Naive thymus-derived CD4-positive, alpha-beta T cell (primary cell): ENCODE data around the gene VWA1. TPM values are rescaled to one million over a fixed set of nuclear protein-coding genes. Genes with fewer than 3 reads are reported as not detected.
A peak's percentile ranks its signal among the peaks of the same experiment; 100 is the strongest.

Experiments used
- ATAC-seq: fragments of 150-1000 bp; cut with Tn5 transposase; 2 replicates; pipeline ENCODE4 v1.10.0; 2021; ENCODE audit warnings: mild to moderate bottlenecking, moderate library complexity
- CTCF ChIA-PET: fragments of 350-600 bp; sonication (Branson Sonifier 250); formaldehyde crosslinking; loops from one replicate; lab custom pipeline; 2021; ENCODE audit warnings: antibody characterized with exemption; lab: Charles Lee
- POLR2A ChIA-PET: fragments of 350-600 bp; sonication (Branson Sonifier 250); formaldehyde crosslinking; loops from one replicate; lab custom pipeline; 2021; ENCODE audit warnings: antibody characterized with exemption, inconsistent platforms; lab: Charles Lee
- DNase-seq, 9 donors: peaks; one replicate each; pipeline versions ENCODE4 v3.0.0 to v3.0.0-alpha.2; 2020 to 2022; ENCODE audit warnings: mixed read lengths in 1 of 9
- H3K27ac ChIP-seq: one replicate; pipeline ENCODE4 v1.7.0; 2013; ENCODE audit warnings: mild to moderate bottlenecking, low read depth, low read length, moderate library complexity
- H3K27me3 ChIP-seq, 2 donors: one replicate each; pipeline ENCODE4 v1.7.0; 2013; ENCODE audit warnings: low read length in 2 of 2, mild to moderate bottlenecking in 2 of 2, moderate library complexity in 2 of 2; ENCODE audit not compliant: control insufficient read depth in 2 of 2, insufficient read depth in 2 of 2
- H3K36me3 ChIP-seq, 3 experiments: 1 replicate in 2 of 3; 2 replicates in 1 of 3; pipeline ENCODE4 v1.7.0; 2013; ENCODE audit warnings: low read length in 3 of 3, mild to moderate bottlenecking in 3 of 3, moderate library complexity in 1 of 3; ENCODE audit not compliant: insufficient read depth in 3 of 3, control insufficient read depth in 2 of 3
- H3K4me1 ChIP-seq, 2 donors: one replicate each; pipeline ENCODE4 v1.7.0; 2013; ENCODE audit warnings: low read length in 2 of 2, mild to moderate bottlenecking in 2 of 2, moderate library complexity in 1 of 2; ENCODE audit not compliant: control insufficient read depth in 2 of 2, insufficient read depth in 2 of 2
- H3K4me3 ChIP-seq: 2 replicates; pipeline ENCODE4 v1.7.0; 2013; ENCODE audit warnings: mild to moderate bottlenecking, low read length
- H3K9me3 ChIP-seq, 3 experiments: 1 replicate in 2 of 3; 2 replicates in 1 of 3; pipeline ENCODE4 v1.7.0; 2013; ENCODE audit warnings: low read length in 3 of 3; ENCODE audit not compliant: control insufficient read depth in 2 of 3
- H3K27ac Mint-ChIP-seq, 9 donors: one replicate each; pipeline ENCODE4 v1.8.0; 2020 to 2022; ENCODE audit warnings: mixed read lengths in 9 of 9, mild to moderate bottlenecking in 8 of 9, moderate library complexity in 5 of 9, inconsistent platforms in 2 of 9
- H3K27me3 Mint-ChIP-seq, 5 donors: one replicate each; pipeline ENCODE4 v1.8.0; 2021 to 2022; ENCODE audit warnings: mixed read lengths in 5 of 5, mild to moderate bottlenecking in 1 of 5
- H3K36me3 Mint-ChIP-seq, 5 donors: one replicate each; pipeline ENCODE4 v1.8.0; 2020 to 2022; ENCODE audit warnings: mixed read lengths in 5 of 5, mild to moderate bottlenecking in 3 of 5, inconsistent platforms in 1 of 5
- H3K4me1 Mint-ChIP-seq, 7 donors: one replicate each; pipeline ENCODE4 v1.8.0; 2020 to 2022; ENCODE audit warnings: mixed read lengths in 7 of 7, mild to moderate bottlenecking in 3 of 7, inconsistent platforms in 1 of 7
- H3K4me3 Mint-ChIP-seq, 10 donors: one replicate each; pipeline ENCODE4 v1.8.0; 2020 to 2022; ENCODE audit warnings: mild to moderate bottlenecking in 10 of 10, mixed read lengths in 10 of 10, moderate library complexity in 6 of 10, inconsistent platforms in 2 of 10
- H3K9me3 Mint-ChIP-seq, 11 donors: one replicate each; pipeline ENCODE4 v1.8.0; 2020 to 2022; ENCODE audit warnings: mixed read lengths in 11 of 11, mild to moderate bottlenecking in 4 of 11, inconsistent platforms in 1 of 11, moderate library complexity in 1 of 11
- intact Hi-C, 2 donors: fragments of 100-400 bp; cut with micrococcal nuclease; formaldehyde crosslinking; loops; one replicate each; pipeline ENCODE4 v1.15.1; 2023
- polyA plus RNA-seq, 2 donors: library from polyadenylated mRNA; unstranded; fragments of 300-500 nt; fragmentation: Illumina TruSeq; gene quantifications; one replicate each; pipeline ENCODE4 v1.2.3, GENCODE V29; 2021
- total RNA-seq, 6 experiments: library from RNA in 5 of 6; stranded (reverse) in 5 of 6; gene quantifications; 1 replicate in 5 of 6; 2 replicates in 1 of 6; pipeline ENCODE4 v1.2.3 and lab custom pipeline; 2021 to 2026

VWA1 gene
- total and polyA plus RNA-seq, 7 experiments from 2014 or later: 0.15 to 1.2 TPM; not detected in 5

DNA sequence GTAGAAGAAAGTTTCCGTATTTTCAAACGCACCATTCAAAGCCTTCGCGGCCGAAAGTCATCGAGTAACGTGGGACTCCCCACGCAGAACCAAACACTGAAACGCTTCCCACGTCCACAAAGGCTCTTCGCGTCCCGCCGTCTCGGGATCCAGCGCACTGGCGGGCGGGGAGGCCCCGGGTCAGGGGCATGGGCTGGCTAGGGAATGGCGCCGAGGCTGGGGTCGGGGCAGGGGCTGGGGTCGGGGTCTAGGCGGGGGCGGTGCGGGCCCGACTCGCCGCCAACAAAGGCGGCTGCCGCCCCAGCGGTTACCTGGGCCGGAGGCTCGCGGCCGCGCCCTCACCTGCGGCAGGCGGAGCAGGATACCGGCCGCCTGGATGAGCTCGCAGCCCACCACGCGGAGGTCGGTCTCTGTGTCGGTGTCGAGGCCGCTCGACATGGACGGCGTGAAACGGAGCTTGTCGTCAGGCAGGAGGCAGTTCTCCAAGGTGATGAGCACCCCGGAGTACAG lies 36.8 kb upstream of the VWA1 start:
- Histone ChIP-seq H3K27me3 (no peaks in the 10 kb centered on the region), H3K36me3 (peaks cover 13 to 61% (median 24%) of the 10 kb centered on the region in 3 experiments), H3K9me3 (no peaks in the 10 kb centered on the region), H3K4me3 (peak overlapping the region; percentile 82), H3K4me1 (peaks cover 20 to 23% of the 10 kb centered on the region in 2 donors), H3K27ac (peak overlapping the region; percentile 91)
- ChIA-PET CTCF (interaction anchor here (1.0 to 2.2 kb wide), 3 partner anchors 11 to 27 kb away, joined by 3 to 7 read pairs (median 5); no protein-coding TSS in a partner anchor), POLR2A (interaction anchor here (0.7 to 9.8 kb wide), 12 partner anchors 9 to 301 kb away, joined by 3 to 80 read pairs (median 6); partner anchors contain the start of genes ACAP3, AURKAIP1, MRPL20 and UBE2J2)
- ATAC-seq (peak; percentile 1), DNase-seq (no peak)
- H3K27ac Mint-ChIP-seq: peak overlapping the region; percentile 69 to 90 (median 87)
- H3K4me3 Mint-ChIP-seq: peak overlapping the region; percentile 85 to 94 (median 90)
- H3K36me3 Mint-ChIP-seq: peaks cover 0 to 32% (median 20%) of the 10 kb centered on the region in 5 donors
- no peaks in the 10 kb centered on the region for H3K27me3 Mint-ChIP-seq
- peaks cover 22 to 66% (median 43%) of the 10 kb centered on the region in 7 donors for H3K4me1 Mint-ChIP-seq
- peaks cover 0 to 2% (median 0%) of the 10 kb centered on the region in 11 donors for H3K9me3 Mint-ChIP-seq
- intact Hi-C loops: loop anchor here (1.0 to 2.0 kb wide), 10 partner anchors 9 to 282 kb away; partner anchors contain the start of genes AURKAIP1 (in 2 of the 2), ATAD3A (in 1 of the 2), ATAD3B (in 1 of the 2) and C1orf159 (in 1 of the 2)

DNA sequence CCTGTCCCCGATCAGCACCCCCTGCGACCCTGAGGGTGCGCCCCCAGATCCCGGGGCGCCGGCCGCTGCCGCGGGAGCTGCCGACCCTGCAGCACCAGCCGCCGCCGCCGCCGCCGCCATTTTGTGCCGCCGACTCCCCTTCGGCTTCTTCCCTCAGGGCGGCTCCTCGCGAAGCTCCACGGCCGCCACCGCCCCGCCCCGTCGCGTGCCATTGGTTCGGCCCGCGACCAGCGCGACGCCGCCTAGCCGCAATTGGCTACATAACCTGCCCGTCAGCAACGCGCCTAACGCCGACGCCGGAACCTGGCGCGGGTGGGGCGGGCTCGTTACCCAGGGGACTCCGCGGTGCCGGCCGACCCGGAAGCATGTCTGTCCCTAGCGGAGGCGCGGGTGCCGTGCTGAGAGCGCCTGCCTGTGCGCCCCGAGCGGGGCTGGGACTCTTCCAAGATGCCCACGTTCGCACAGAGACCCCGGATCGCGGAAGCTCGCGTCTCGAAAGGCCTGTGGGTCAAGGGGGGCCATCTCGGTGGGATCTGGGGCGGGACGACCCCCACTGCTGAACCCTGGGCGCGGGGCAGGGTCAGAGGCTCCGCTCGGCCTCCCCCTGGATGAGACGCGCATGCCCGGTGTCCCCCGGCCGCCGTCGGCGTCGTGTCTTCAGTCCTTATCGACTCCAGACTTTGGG lies 36.2 kb upstream of the VWA1 start, which contains the start of gene CCNL2:
TSS of gene CCNL2 (minus strand) at position 149 of the 685 bp plus-strand sequence. CDS start at position 120, 29 bp downstream.
- peak within 1 kb of the TSS; percentile 99 for H3K4me3 ChIP-seq
- Mint-ChIP-seq H3K9me3 (peaks cover 0 to 2% (median 0%) of the 10 kb centered on the region in 11 donors), H3K36me3 (peaks cover 0 to 30% (median 20%) of the 10 kb centered on the region in 5 donors), H3K4me3 (peak within 1 kb of the TSS; percentile 85 to 94 (median 90)), H3K27me3 (no peaks in the 10 kb centered on the region), H3K4me1 (peaks cover 22 to 65% (median 43%) of the 10 kb centered on the region in 7 donors), H3K27ac (peak within 1 kb of the TSS; percentile 78 to 93 (median 89))
- H3K27me3 ChIP-seq: no peaks in the 10 kb centered on the region
- intact Hi-C loops: loop anchor here (1.0 to 2.0 kb wide), 10 partner anchors 8 to 283 kb away; partner anchors contain the start of genes AURKAIP1 (in 2 of the 2), ATAD3A (in 1 of the 2), ATAD3B (in 1 of the 2) and C1orf159 (in 1 of the 2)
- DNase-seq (peak; percentile 98 to 99 (median 99)), ATAC-seq (peak; percentile 97)
- H3K36me3 ChIP-seq: peaks cover 8 to 59% (median 18%) of the 10 kb centered on the region in 3 experiments
- H3K27ac ChIP-seq: peak within 1 kb of the TSS; percentile 91
- ChIA-PET CTCF (interaction anchor here (1.0 to 2.2 kb wide), 3 partner anchors 12 to 27 kb away, joined by 3 to 7 read pairs (median 5); no protein-coding TSS in a partner anchor), POLR2A (interaction anchor here (0.7 to 9.8 kb wide), 13 partner anchors 8 to 302 kb away, joined by 3 to 80 read pairs (median 5); partner anchors contain the start of genes ACAP3, AURKAIP1, MRPL20 and UBE2J2)
- peaks cover 20 to 23% of the 10 kb centered on the region in 2 donors for H3K4me1 ChIP-seq
- H3K9me3 ChIP-seq: no peaks in the 10 kb centered on the region

DNA sequence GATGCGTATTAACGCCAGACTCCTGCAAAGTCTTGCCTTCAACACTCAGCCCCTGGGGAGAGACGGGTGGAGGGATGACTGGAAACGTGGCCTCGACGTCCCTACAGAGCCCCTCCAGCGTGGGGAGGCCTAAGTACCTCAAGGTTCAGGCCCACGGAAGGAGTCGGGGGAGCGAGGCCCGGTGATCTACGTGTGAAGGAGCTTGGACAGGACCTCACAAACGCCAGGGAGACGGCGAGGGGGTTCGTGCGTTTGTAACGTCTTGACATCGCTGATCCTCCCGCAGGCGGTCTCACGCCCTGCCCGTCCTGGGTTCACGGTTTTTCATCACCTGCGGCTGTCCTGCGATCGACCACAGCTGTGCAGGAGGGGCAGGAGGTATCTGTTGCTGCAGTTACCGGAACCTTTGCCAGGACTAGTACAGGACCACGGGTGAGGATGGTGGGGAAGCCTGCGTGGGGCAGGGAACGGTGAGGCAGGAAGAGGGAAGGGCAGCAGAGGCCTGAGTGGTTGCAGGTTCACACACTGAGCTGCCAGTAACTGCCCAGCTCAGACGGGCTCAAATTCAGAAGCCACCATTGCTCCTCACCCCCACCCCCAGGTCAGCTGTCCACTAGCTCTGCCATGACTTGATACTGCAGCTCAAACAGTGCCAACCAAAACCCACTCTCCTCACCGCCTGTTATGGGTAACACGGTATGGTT lies 35.5 kb upstream of the VWA1 start:
- peaks cover 0 to 28% (median 18%) of the 10 kb centered on the region in 5 donors for H3K36me3 Mint-ChIP-seq

DNA sequence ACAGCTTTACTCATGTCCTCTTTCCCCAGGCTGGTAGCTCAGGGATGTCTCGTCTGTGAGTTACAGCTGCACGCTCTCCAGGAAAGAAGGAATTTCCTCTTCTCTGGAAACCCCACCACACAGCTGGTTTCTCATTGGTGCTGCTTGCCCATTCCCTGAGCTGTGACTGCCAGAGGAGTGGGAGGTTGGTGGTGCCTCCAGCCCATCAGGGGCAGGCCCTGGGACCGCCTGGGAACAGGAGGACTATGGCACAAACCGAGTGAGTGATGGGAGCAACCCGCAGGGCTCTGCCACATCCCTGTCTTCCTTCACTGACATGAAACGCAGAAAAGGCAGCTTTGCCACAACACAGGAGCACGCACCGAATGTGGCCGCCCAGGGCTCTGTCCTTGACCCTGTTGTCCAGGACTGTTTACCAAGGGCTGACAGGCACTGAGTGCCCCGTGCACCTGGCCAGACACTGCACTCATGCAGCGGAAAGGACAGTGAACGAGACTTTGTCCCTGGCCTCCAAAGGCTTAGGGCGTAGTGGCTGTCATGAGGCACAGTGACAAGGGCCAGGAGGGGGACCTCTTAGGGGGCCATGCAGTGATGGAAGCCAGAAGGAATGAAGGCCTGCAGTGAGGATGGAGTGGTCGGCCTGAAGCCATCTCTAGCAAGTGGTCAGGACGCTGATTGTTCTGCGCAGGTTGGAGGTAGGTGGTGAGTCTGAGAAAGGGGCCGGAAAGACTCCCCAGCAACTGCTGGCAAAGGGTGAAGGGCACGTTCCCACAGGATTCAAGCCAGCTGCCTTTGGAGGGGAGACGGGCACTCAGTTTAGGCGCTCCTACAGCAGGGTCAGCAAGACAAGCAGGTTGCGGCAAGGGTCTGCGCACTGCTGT lies 34.7 kb upstream of the VWA1 start:
- no peaks in the 10 kb centered on the region for H3K9me3 ChIP-seq
- H3K27ac Mint-ChIP-seq: peak overlapping the region; percentile 21 to 91 (median 88)
- H3K36me3 ChIP-seq: peaks cover 13 to 62% (median 19%) of the 10 kb centered on the region in 3 experiments
- no peaks in the 10 kb centered on the region for H3K27me3 ChIP-seq
- CTCF ChIA-PET: interaction anchor here (0.6 to 2.2 kb wide), 2 partner anchors 29 to 110 kb away, joined by 5 to 7 read pairs; no protein-coding TSS in a partner anchor
- peaks cover 10 to 60% (median 39%) of the 10 kb centered on the region in 7 donors for H3K4me1 Mint-ChIP-seq
- H3K27ac ChIP-seq: peak overlapping the region; percentile 87
- peaks cover 0 to 28% (median 11%) of the 10 kb centered on the region in 5 donors for H3K36me3 Mint-ChIP-seq
- intact Hi-C loops: loop anchor here in 1 of 2 donors (10.0 kb wide), 1 partner anchor 214 kb away; the partner anchor contains the start of gene MIB2
- H3K27me3 Mint-ChIP-seq: no peaks in the 10 kb centered on the region
- peak overlapping the region; percentile 99 for H3K4me3 ChIP-seq
- H3K4me3 Mint-ChIP-seq: peak overlapping the region; percentile 85 to 94 (median 90)
- peaks cover 24 to 28% of the 10 kb centered on the region in 2 donors for H3K4me1 ChIP-seq
- peaks cover 0 to 3% (median 0%) of the 10 kb centered on the region in 11 donors for H3K9me3 Mint-ChIP-seq
- no peak for DNase-seq
- POLR2A ChIA-PET: interaction anchor here (0.7 to 3.4 kb wide), 8 partner anchors 10 to 213 kb away, joined by 3 to 59 read pairs (median 4); partner anchors contain the start of genes AURKAIP1 and UBE2J2
- no peak for ATAC-seq

More for the DNA sequence above, 35.5 kb upstream of the VWA1 start:
- Histone ChIP-seq H3K27me3 (no peaks in the 10 kb centered on the region), H3K36me3 (peaks cover 11 to 63% (median 19%) of the 10 kb centered on the region in 3 experiments), H3K27ac (peak overlapping the region; percentile 87), H3K4me1 (peaks cover 20 to 23% of the 10 kb centered on the region in 2 donors), H3K4me3 (peak overlapping the region; percentile 99), H3K9me3 (no peaks in the 10 kb centered on the region)
- H3K4me3 Mint-ChIP-seq: peak overlapping the region; percentile 85 to 94 (median 90)
- H3K27ac Mint-ChIP-seq: peak overlapping the region; percentile 78 to 93 (median 89)
- peaks cover 0 to 2% (median 0%) of the 10 kb centered on the region in 11 donors for H3K9me3 Mint-ChIP-seq
- H3K4me1 Mint-ChIP-seq: peaks cover 18 to 61% (median 41%) of the 10 kb centered on the region in 7 donors
- DNase-seq (peak in 3 of 9 donors; percentile 14 to 31 (median 20)), ATAC-seq (no peak)
- intact Hi-C loops: loop anchor here (1.0 to 10.0 kb wide), 11 partner anchors 7 to 284 kb away; partner anchors contain the start of genes AURKAIP1 (in 2 of the 2), ATAD3A (in 1 of the 2), ATAD3B (in 1 of the 2) and C1orf159 (in 1 of the 2)
- no peaks in the 10 kb centered on the region for H3K27me3 Mint-ChIP-seq
- ChIA-PET POLR2A (interaction anchor here (0.7 to 9.8 kb wide), 11 partner anchors 8 to 214 kb away, joined by 3 to 80 read pairs (median 6); partner anchors contain the start of genes AURKAIP1, MRPL20 and UBE2J2), CTCF (interaction anchor here (1.2 to 2.2 kb wide), 2 partner anchors 12 to 28 kb away, joined by 3 to 7 read pairs; no protein-coding TSS in a partner anchor)

- Mint-ChIP-seq H3K27ac (peak overlapping the region in 8 of 9 donors; percentile 21 to 89 (median 78)), H3K36me3 (peaks cover 0 to 32% (median 11%) of the 10 kb centered on the region in 5 donors), H3K27me3 (no peaks in the 10 kb centered on the region), H3K4me1 (peaks cover 10 to 66% (median 44%) of the 10 kb centered on the region in 7 donors), H3K9me3 (peaks cover 0 to 6% (median 0%) of the 10 kb centered on the region in 11 donors), H3K4me3 (peak overlapping the region; percentile 37 to 94 (median 50))
- DNase-seq (no peak), ATAC-seq (no peak)
- CTCF ChIA-PET: interaction anchor here (0.6 kb wide), 1 partner anchor 109 kb away, joined by 5 read pairs; no protein-coding TSS in a partner anchor
- H3K4me3 ChIP-seq: no peak overlapping the region
- POLR2A ChIA-PET: no interaction called here
- H3K9me3 ChIP-seq: no peaks in the 10 kb centered on the region
- intact Hi-C loops: loop anchor here in 1 of 2 donors (10.0 kb wide), 1 partner anchor 213 kb away; the partner anchor contains the start of gene MIB2
- peaks cover 13 to 62% (median 20%) of the 10 kb centered on the region in 3 experiments for H3K36me3 ChIP-seq
- H3K27me3 ChIP-seq: no peaks in the 10 kb centered on the region
- H3K27ac ChIP-seq: no peak overlapping the region
- H3K4me1 ChIP-seq: peaks cover 31 to 34% of the 10 kb centered on the region in 2 donors
Measured at GRCh38 chr1:1401457-1402010, 34.0 kb upstream of the VWA1 start.
